Measurements from ENCODE around the gene TBC1D1.

GRCh38 chr4:37991623-37992410 lies 100.9 kb downstream of the TBC1D1 start:
- TF ChIP-seq CTCF (conservative IDR thresholded peaks at IDR 0.05 in 1 of 2, IDR thresholded peaks at IDR 0.05 in 1 of 2; ENCODE audit: low read depth in 1 of 2, low read length in 2 of 2) (no peak), EZH2 (IDR thresholded peaks at IDR 0.05; ENCODE audit: low read length, missing control alignments) (no peak)
